ENCODE measurements around the gene PTPRN2.

PTPRN2 gene

GRCh38 chr7:158018098-158018762, 569.4 kb downstream of the PTPRN2 start:
- no peak for DNase-seq (ENCODE audit: low read depth)
- no peak overlapping the region for H3K4me3 ChIP-seq (ENCODE audit: low read depth, low read length)
- in situ Hi-C loops (cut with HindIII; ENCODE audit: low sequenced_read_pairs): no loop called here
- TF ChIP-seq, protein P1, sequence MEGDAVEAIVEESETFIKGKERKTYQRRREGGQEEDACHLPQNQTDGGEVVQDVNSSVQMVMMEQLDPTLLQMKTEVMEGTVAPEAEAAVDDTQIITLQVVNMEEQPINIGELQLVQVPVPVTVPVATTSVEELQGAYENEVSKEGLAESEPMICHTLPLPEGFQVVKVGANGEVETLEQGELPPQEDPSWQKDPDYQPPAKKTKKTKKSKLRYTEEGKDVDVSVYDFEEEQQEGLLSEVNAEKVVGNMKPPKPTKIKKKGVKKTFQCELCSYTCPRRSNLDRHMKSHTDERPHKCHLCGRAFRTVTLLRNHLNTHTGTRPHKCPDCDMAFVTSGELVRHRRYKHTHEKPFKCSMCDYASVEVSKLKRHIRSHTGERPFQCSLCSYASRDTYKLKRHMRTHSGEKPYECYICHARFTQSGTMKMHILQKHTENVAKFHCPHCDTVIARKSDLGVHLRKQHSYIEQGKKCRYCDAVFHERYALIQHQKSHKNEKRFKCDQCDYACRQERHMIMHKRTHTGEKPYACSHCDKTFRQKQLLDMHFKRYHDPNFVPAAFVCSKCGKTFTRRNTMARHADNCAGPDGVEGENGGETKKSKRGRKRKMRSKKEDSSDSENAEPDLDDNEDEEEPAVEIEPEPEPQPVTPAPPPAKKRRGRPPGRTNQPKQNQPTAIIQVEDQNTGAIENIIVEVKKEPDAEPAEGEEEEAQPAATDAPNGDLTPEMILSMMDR (IDR thresholded peaks at IDR 0.05; ENCODE audit: low read depth, low read length, missing control alignments): no peak

DNA sequence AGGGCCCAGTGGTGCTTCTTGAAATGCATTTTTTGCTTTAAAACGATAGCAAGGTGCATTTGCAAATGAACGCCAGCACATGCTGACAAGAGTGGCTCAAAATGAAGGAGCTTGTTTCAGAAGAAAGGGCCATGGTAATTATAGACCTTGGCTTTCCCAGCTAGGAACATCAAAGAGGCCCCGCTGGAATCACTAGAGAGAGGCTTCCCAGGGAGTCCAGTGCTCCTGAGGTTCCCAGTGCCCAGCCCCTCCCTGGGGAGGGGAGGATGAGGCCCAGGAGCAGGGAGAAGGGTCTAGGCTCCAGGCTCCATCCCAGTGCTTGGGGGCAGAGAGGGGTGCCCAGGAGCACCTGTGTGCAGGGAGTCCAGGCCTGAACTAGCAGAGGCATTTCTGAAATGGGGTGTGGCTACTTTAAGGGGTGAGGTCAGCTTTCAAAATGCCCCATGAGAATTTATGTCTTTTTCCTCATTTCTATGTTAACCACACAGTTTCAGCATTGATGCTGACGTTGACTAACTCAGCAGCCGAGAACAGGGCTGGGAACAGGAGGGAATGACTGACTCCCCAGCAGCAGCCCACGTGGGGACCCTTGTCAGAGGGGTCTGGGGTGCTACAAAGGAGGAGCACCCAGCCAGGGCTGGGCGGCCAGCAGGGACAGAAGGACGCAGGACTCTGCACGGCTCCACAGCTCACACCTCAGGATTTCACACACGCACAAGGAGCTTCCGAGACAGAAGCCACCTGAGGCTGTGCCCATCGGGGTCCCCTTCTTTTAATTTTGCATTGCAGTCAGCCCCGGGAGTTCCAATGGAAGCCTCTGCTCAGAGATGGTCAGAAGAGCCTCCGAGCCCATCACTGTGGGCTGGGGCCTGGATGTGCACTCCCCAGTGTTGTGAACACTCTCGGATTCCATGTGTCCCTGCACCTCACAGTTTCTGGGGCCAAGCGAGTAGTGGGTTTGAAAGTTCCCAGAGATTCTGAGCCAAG, 570.2 kb downstream of the PTPRN2 start:
- H3K4me3 ChIP-seq (ENCODE audit: low read depth, low read length): no peak overlapping the region
- no peak for DNase-seq (ENCODE audit: low read depth)
- TF ChIP-seq, protein P1 (IDR thresholded peaks at IDR 0.05; ENCODE audit: low read depth, low read length, missing control alignments): no peak
- in situ Hi-C loops (cut with HindIII; ENCODE audit: low sequenced_read_pairs): no loop called here

GRCh38 chr7:158016180-158017097, 571.2 kb downstream of the PTPRN2 start:
- no peak for DNase-seq (ENCODE audit: low read depth)

GRCh38 chr7:158015403-158016179, 572.0 kb downstream of the PTPRN2 start:
- TF ChIP-seq, protein P1 (IDR thresholded peaks at IDR 0.05; ENCODE audit: low read depth, low read length, missing control alignments): no peak
- no peak for DNase-seq (ENCODE audit: low read depth)
- no peak overlapping the region for H3K4me3 ChIP-seq (ENCODE audit: low read depth, low read length)
- in situ Hi-C loops (cut with HindIII; ENCODE audit: low sequenced_read_pairs): no loop called here

More at GRCh38 chr7:158016180-158017097, 571.2 kb downstream of the PTPRN2 start:
- TF ChIP-seq, protein P1 (IDR thresholded peaks at IDR 0.05; ENCODE audit: low read depth, low read length, missing control alignments): no peak
- no peak overlapping the region for H3K4me3 ChIP-seq (ENCODE audit: low read depth, low read length)
- in situ Hi-C loops (cut with HindIII; ENCODE audit: low sequenced_read_pairs): no loop called here

- no peak overlapping the region for H3K4me3 ChIP-seq (ENCODE audit: low read depth, low read length)
- in situ Hi-C loops (cut with HindIII; ENCODE audit: low sequenced_read_pairs): no loop called here
- TF ChIP-seq, protein P1 (IDR thresholded peaks at IDR 0.05; ENCODE audit: low read depth, low read length, missing control alignments): no peak
- no peak for DNase-seq (ENCODE audit: low read depth)
These were observed 572.6 kb downstream of the PTPRN2 start for GRCh38 chr7:158014976-158015375.

Data from astrocyte of the cerebellum (primary cell).